ENCODE data around the gene RFTN1. TPM values are rescaled to one million over a fixed set of nuclear protein-coding genes. Genes with fewer than 3 reads are reported as not detected.
"Not testable (repeated sequence)": the region's sequence is repeated elsewhere in the genome, so short reads cannot be mapped to it uniquely, and the experiment has no call there.

RFTN1 gene
- total and polyA plus RNA-seq, 4 donors, result 4.4 to 20.4 (median 11.9) TPM

DNA sequence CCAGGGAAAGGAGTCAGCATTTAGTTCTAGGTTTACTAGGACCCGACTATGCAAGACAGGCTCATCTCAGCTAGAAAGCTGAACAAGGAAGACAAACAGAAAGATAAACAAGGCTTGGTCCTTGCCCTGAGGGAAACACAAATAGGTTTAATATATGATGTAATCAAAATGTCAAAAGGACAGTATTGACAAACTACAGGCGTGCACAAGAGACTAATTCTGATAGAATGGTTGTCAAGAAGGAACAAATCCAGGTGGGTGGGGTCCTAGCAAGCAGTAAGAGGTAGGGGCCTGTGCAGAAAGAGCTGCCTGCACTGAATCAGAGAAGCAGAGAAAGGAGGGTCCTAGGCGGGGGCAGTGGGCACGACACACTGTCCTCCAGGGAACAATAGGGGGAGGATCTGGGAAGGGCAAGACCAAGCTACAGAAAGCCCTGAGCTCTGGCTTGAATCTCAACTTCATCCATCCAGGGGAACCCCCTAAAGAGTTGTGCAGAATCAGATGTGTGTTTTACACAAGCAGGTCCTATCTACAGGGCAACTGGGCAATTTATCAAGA, 23.4 kb downstream of the RFTN1 start:
- 44% methylated on average over 4 of the region's 4 CpGs for WGBS
- DNase-seq (ENCODE audit: low spot score), result no peak
- Histone ChIP-seq H3K36me3 (ENCODE audit: control insufficient read depth in 4 of 4, insufficient read depth in 3 of 4, low read depth in 1 of 4, low read length in 3 of 4) (peaks cover 0 to 16% (median 6%) of the 10 kb centered on the region in 4 donors), H3K4me3 (ENCODE audit: low read depth in 1 of 3, low read length in 3 of 3) (no peak overlapping the region), H3K9me3 (ENCODE audit: control insufficient read depth in 4 of 4, low read length in 3 of 4) (no peaks in the 10 kb centered on the region), H3K4me1 (ENCODE audit: control insufficient read depth in 4 of 4, insufficient read depth in 4 of 4, low read length in 3 of 4) (peaks cover 1 to 16% (median 14%) of the 10 kb centered on the region in 4 donors), H3K27ac (ENCODE audit: low read depth in 1 of 2, low read length in 2 of 2) (peak overlapping the region; percentile 49 to 68), H3K27me3 (ENCODE audit: control insufficient read depth in 4 of 4, insufficient read depth in 4 of 4, low read length in 3 of 4) (no peaks in the 10 kb centered on the region), H3K9ac (ENCODE audit: low read depth in 1 of 2, low read length in 2 of 2) (peak overlapping the region in 1 of 2 donors; percentile 53)
- TF ChIP-seq FOXA2 (IDR thresholded peaks at IDR 0.05) (peak; percentile 97), RAD21 (IDR thresholded peaks at IDR 0.05) (peak in 1 of 2 donors; percentile 53), EGR1 (IDR thresholded peaks at IDR 0.05; ENCODE audit: low read depth in 2 of 2) (no peak), HNF4A (conservative IDR thresholded peaks at IDR 0.05) (peak; percentile 86 to 91), FOXA1 (IDR thresholded peaks at IDR 0.05) (peak; percentile 95), GABPA (IDR thresholded peaks at IDR 0.05 in 1 of 2, conservative IDR thresholded peaks at IDR 0.05 in 1 of 2) (no peak), YY1 (IDR thresholded peaks at IDR 0.05) (peak; percentile 66), JUND (IDR thresholded peaks at IDR 0.05) (peak; percentile 69 to 78), NR2F2 (IDR thresholded peaks at IDR 0.05) (no peak), TAF1 (conservative IDR thresholded peaks at IDR 0.05) (no peak), HNF4G (IDR thresholded peaks at IDR 0.05) (peak; percentile 53), RXRA (IDR thresholded peaks at IDR 0.05) (peak; percentile 75 to 82), SP1 (IDR thresholded peaks at IDR 0.05) (peak; percentile 81)
- TF ChIP-seq, protein P1, sequence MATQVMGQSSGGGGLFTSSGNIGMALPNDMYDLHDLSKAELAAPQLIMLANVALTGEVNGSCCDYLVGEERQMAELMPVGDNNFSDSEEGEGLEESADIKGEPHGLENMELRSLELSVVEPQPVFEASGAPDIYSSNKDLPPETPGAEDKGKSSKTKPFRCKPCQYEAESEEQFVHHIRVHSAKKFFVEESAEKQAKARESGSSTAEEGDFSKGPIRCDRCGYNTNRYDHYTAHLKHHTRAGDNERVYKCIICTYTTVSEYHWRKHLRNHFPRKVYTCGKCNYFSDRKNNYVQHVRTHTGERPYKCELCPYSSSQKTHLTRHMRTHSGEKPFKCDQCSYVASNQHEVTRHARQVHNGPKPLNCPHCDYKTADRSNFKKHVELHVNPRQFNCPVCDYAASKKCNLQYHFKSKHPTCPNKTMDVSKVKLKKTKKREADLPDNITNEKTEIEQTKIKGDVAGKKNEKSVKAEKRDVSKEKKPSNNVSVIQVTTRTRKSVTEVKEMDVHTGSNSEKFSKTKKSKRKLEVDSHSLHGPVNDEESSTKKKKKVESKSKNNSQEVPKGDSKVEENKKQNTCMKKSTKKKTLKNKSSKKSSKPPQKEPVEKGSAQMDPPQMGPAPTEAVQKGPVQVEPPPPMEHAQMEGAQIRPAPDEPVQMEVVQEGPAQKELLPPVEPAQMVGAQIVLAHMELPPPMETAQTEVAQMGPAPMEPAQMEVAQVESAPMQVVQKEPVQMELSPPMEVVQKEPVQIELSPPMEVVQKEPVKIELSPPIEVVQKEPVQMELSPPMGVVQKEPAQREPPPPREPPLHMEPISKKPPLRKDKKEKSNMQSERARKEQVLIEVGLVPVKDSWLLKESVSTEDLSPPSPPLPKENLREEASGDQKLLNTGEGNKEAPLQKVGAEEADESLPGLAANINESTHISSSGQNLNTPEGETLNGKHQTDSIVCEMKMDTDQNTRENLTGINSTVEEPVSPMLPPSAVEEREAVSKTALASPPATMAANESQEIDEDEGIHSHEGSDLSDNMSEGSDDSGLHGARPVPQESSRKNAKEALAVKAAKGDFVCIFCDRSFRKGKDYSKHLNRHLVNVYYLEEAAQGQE (IDR thresholded peaks at IDR 0.05), result no peak
- TF ChIP-seq, protein P2, sequence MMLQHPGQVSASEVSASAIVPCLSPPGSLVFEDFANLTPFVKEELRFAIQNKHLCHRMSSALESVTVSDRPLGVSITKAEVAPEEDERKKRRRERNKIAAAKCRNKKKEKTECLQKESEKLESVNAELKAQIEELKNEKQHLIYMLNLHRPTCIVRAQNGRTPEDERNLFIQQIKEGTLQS (IDR thresholded peaks at IDR 0.05), result peak; percentile 74
- TF ChIP-seq, protein P3, sequence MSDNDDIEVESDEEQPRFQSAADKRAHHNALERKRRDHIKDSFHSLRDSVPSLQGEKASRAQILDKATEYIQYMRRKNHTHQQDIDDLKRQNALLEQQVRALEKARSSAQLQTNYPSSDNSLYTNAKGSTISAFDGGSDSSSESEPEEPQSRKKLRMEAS (IDR thresholded peaks at IDR 0.05), result peak; percentile 54
- TF ChIP-seq, protein P4, sequence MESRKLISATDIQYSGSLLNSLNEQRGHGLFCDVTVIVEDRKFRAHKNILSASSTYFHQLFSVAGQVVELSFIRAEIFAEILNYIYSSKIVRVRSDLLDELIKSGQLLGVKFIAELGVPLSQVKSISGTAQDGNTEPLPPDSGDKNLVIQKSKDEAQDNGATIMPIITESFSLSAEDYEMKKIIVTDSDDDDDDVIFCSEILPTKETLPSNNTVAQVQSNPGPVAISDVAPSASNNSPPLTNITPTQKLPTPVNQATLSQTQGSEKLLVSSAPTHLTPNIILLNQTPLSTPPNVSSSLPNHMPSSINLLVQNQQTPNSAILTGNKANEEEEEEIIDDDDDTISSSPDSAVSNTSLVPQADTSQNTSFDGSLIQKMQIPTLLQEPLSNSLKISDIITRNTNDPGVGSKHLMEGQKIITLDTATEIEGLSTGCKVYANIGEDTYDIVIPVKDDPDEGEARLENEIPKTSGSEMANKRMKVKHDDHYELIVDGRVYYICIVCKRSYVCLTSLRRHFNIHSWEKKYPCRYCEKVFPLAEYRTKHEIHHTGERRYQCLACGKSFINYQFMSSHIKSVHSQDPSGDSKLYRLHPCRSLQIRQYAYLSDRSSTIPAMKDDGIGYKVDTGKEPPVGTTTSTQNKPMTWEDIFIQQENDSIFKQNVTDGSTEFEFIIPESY (IDR thresholded peaks at IDR 0.05), result peak; percentile 48
- TF ChIP-seq, protein P5, sequence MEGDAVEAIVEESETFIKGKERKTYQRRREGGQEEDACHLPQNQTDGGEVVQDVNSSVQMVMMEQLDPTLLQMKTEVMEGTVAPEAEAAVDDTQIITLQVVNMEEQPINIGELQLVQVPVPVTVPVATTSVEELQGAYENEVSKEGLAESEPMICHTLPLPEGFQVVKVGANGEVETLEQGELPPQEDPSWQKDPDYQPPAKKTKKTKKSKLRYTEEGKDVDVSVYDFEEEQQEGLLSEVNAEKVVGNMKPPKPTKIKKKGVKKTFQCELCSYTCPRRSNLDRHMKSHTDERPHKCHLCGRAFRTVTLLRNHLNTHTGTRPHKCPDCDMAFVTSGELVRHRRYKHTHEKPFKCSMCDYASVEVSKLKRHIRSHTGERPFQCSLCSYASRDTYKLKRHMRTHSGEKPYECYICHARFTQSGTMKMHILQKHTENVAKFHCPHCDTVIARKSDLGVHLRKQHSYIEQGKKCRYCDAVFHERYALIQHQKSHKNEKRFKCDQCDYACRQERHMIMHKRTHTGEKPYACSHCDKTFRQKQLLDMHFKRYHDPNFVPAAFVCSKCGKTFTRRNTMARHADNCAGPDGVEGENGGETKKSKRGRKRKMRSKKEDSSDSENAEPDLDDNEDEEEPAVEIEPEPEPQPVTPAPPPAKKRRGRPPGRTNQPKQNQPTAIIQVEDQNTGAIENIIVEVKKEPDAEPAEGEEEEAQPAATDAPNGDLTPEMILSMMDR (IDR thresholded peaks at IDR 0.05; ENCODE audit: low read depth, low read length, missing input control), result no peak

DNA sequence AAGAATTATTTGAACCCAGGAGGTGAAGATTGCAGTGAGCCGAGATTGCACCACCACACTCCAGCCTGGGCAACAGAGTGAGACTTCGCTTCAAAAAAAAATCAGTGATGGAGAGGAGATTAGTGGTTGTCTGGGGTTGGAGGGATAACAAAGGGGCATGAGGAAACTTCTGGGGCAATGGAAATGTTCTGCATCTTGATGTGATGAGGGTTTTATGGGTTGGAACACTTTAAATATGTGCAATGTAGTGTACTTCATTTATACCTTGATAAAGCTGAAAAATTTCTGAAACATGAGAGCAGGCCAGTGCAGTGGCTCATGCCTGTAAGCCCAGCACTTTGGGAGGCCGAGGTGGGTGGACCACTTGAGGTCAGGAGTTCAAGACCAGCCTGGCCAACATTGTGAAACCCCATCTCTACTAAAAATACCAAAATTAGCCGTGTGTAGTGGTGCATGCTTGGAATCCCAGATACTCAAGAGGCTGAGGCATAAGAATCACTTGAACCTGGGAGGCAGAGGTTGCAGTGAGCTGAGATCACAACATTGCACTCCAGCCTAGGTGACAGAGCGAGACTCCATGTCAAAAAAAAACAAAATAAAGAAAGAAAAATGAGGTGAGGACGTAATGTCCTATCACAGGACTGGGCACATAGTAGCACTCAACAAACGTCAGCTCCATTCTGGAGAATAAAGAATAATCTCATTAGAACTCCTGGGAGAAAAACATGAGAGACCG, 24.0 kb downstream of the RFTN1 start:
- peak overlapping the region; percentile 49 to 68 for H3K27ac ChIP-seq (ENCODE audit: low read depth in 1 of 2, low read length in 2 of 2)
- WGBS, result 57% methylated on average over 8 of the region's 8 CpGs
- not testable (repeated sequence) for DNase-seq (ENCODE audit: low spot score)

More for the DNA sequence above, 24.0 kb downstream of the RFTN1 start:
- Histone ChIP-seq H3K9ac (ENCODE audit: low read depth in 1 of 2, low read length in 2 of 2) (peak overlapping the region in 1 of 2 donors; percentile 53), H3K4me1 (ENCODE audit: control insufficient read depth in 4 of 4, insufficient read depth in 4 of 4, low read length in 3 of 4) (peaks cover 1 to 15% (median 13%) of the 10 kb centered on the region in 4 donors), H3K36me3 (ENCODE audit: control insufficient read depth in 4 of 4, insufficient read depth in 3 of 4, low read depth in 1 of 4, low read length in 3 of 4) (peaks cover 0 to 16% (median 6%) of the 10 kb centered on the region in 4 donors)
- not testable (repeated sequence) for H3K27me3 ChIP-seq (ENCODE audit: control insufficient read depth in 4 of 4, insufficient read depth in 4 of 4, low read length in 3 of 4); H3K9me3 ChIP-seq (ENCODE audit: control insufficient read depth in 4 of 4, low read length in 3 of 4); H3K4me3 ChIP-seq (ENCODE audit: low read depth in 1 of 3, low read length in 3 of 3)

Measured in liver (tissue), 9 donors.